A673 (cell line): ENCODE measurements around the gene FCHO1. TPM values are rescaled to one million over a fixed set of nuclear protein-coding genes. Genes with fewer than 3 reads are reported as not detected.

Experiments used
- BruUV-seq: library from RNA; stranded (reverse); fragments of 400-500 nt; replicated peaks from 2 replicates; lab custom pipeline; 2021; lab: Mats Ljungman, UMichigan
- CTCF ChIA-PET: fragments of 300-600 bp; sonication (Branson Sonifier 250); formaldehyde crosslinking; loops from one replicate; lab custom pipeline; 2022; ENCODE audit warnings: antibody characterized with exemption; lab: Charles Lee
- POLR2A ChIA-PET: fragments of 300-600 bp; sonication (Branson Sonifier 250); formaldehyde crosslinking; loops from one replicate; lab custom pipeline; 2022; ENCODE audit warnings: antibody characterized with exemption; ENCODE audit not compliant: low non-redundant PET; lab: Charles Lee
- DNase-seq: peaks from one replicate; pipeline ENCODE4 v3.0.0-alpha.2; 2015; ENCODE audit warnings: low spot score
- H3K27ac ChIP-seq: fragments of 200-600 bp; sonication (generic); 2 replicates; pipeline ENCODE4 v1.5.1; 2016; ENCODE audit warnings: mixed run types, low read depth, mild to moderate bottlenecking, mixed read lengths, antibody characterized with exemption, low read length; ENCODE audit not compliant: poor library complexity, severe bottlenecking
- H3K27me3 ChIP-seq: fragments of 200-600 bp; sonication (generic); replicated peaks from 2 replicates; pipeline ENCODE4 v1.6.1; 2017; ENCODE audit warnings: mixed run types, low read depth, mild to moderate bottlenecking, mixed read lengths, antibody characterized with exemption, low read length; ENCODE audit not compliant: insufficient read depth, poor library complexity
- H3K36me3 ChIP-seq: fragments of 200-600 bp; sonication (generic); 2 replicates; pipeline ENCODE4 v1.6.1; 2016; ENCODE audit warnings: mixed run types, mild to moderate bottlenecking, mixed read lengths, antibody characterized with exemption, low read length; ENCODE audit not compliant: insufficient read depth, poor library complexity, severe bottlenecking
- H3K4me1 ChIP-seq: fragments of 200-600 bp; sonication (generic); 2 replicates; pipeline ENCODE4 v1.6.1; 2017; ENCODE audit warnings: mixed run types, mild to moderate bottlenecking, mixed read lengths, antibody characterized with exemption, low read length; ENCODE audit not compliant: insufficient read depth, poor library complexity, severe bottlenecking
- H3K4me3 ChIP-seq: fragments of 200-600 bp; sonication (generic); 2 replicates; pipeline ENCODE4 v1.5.1; 2016; ENCODE audit warnings: low read depth, mixed run types, mild to moderate bottlenecking, mixed read lengths, low read length; ENCODE audit not compliant: poor library complexity, severe bottlenecking
- H3K9me3 ChIP-seq: fragments of 200-600 bp; sonication (generic); 2 replicates; pipeline ENCODE4 v1.6.1; 2016; ENCODE audit warnings: mixed run types, low read depth, mild to moderate bottlenecking, mixed read lengths, antibody characterized with exemption, low read length; ENCODE audit not compliant: poor library complexity, severe bottlenecking
- CTCF ChIP-seq: fragments of 300-800, 200-600 bp; sonication (generic); conservative IDR thresholded peaks from 2 replicates; pipeline ENCODE4 v1.5.1; 2017; ENCODE audit warnings: low read depth, mild to moderate bottlenecking, antibody characterized with exemption, low read length, moderate library complexity, mixed read lengths
- EZH2 ChIP-seq: fragments of 200-600 bp; sonication (generic); IDR thresholded peaks from 2 replicates; pipeline ENCODE4 v1.6.1; 2017; ENCODE audit warnings: borderline replicate concordance, low read depth, mild to moderate bottlenecking, mixed read lengths, antibody characterized with exemption, low read length; ENCODE audit not compliant: poor library complexity, severe bottlenecking
- intact Hi-C: fragments of 100-400 bp; cut with micrococcal nuclease; formaldehyde crosslinking; loops from one replicate; pipeline ENCODE4 v1.10.0; 2022; ENCODE audit not compliant: unreplicated experiment
- total RNA-seq: library from RNA; stranded (reverse); gene quantifications from 2 replicates; pipeline ENCODE4 v1.2.3, GENCODE V29; 2021

The FCHO1 gene
- total RNA-seq, 1 experiment from 2014 or later = 2.1 TPM

GRCh38 chr19:17737690-17738153 lies 13.6 kb upstream of the FCHO1 start:
- TF ChIP-seq EZH2 (no peak), CTCF (no peak)
- Histone ChIP-seq H3K27me3 (no peaks in the 10 kb centered on the region), H3K27ac (no peak overlapping the region), H3K36me3 (peaks cover 23% of the 10 kb centered on the region), H3K9me3 (no peaks in the 10 kb centered on the region), H3K4me3 (no peak overlapping the region), H3K4me1 (peaks cover 12% of the 10 kb centered on the region)
- intact Hi-C loops = no loop called here
- CTCF ChIA-PET = no interaction called here
- BruUV-seq = no TSS peak
- DNase-seq = no peak
- POLR2A ChIA-PET = interaction anchor here (0.7 kb wide), 1 partner anchor 19 kb away, joined by 8 read pairs; no protein-coding TSS in a partner anchor

- BruUV-seq = no TSS peak
- Histone ChIP-seq H3K27ac (peak overlapping the region; percentile 47), H3K9me3 (no peaks in the 10 kb centered on the region), H3K36me3 (peaks cover 10% of the 10 kb centered on the region), H3K4me1 (peaks cover 12% of the 10 kb centered on the region), H3K27me3 (no peaks in the 10 kb centered on the region), H3K4me3 (no peak overlapping the region)
- ChIA-PET CTCF (interaction anchor here (0.7 kb wide), 1 partner anchor 242 kb away, joined by 3 read pairs; no protein-coding TSS in a partner anchor), POLR2A (no interaction called here)
- DNase-seq = peak; percentile 79
- intact Hi-C loops = no loop called here
- TF ChIP-seq CTCF (no peak), EZH2 (no peak)
Observed at GRCh38 chr19:17739121-17739875, 12.0 kb upstream of the FCHO1 start.

- Histone ChIP-seq H3K36me3 (no peaks in the 10 kb centered on the region), H3K4me1 (peaks cover 12% of the 10 kb centered on the region), H3K9me3 (no peaks in the 10 kb centered on the region), H3K27ac (no peak overlapping the region), H3K27me3 (no peaks in the 10 kb centered on the region), H3K4me3 (no peak overlapping the region)
- ChIA-PET CTCF (no interaction called here), POLR2A (no interaction called here)
- DNase-seq = no peak
- no TSS peak for BruUV-seq
- TF ChIP-seq CTCF (no peak), EZH2 (no peak)
- intact Hi-C loops = no loop called here
Observed at GRCh38 chr19:17741456-17741855, 9.8 kb upstream of the FCHO1 start.
